CD4-positive, alpha-beta memory T cell (primary cell): ENCODE measurements around the gene ASMTL. TPM values are rescaled to one million over a fixed set of nuclear protein-coding genes. Genes with fewer than 3 reads are reported as not detected.

Source experiments
- CTCF ChIA-PET: fragments of 350-600 bp; sonication (Branson Sonifier 250); formaldehyde crosslinking; loops from one replicate; lab custom pipeline; 2021; ENCODE audit warnings: inconsistent platforms; ENCODE audit not compliant: partially characterized antibody; lab: Charles Lee
- POLR2A ChIA-PET: fragments of 350-600 bp; sonication (Branson Sonifier 250); formaldehyde crosslinking; loops from one replicate; lab custom pipeline; 2021; ENCODE audit not compliant: partially characterized antibody; lab: Charles Lee
- DNase-seq, 5 donors: peaks; one replicate each; pipeline versions ENCODE4 v3.0.0 to v3.0.0-alpha.2; 2020 to 2022; ENCODE audit warnings: mixed read lengths in 1 of 5
- H3K27ac ChIP-seq: one replicate; pipeline ENCODE4 v1.7.0; 2013; ENCODE audit warnings: low read depth, low read length
- H3K27me3 ChIP-seq: 2 replicates; pipeline ENCODE4 v1.7.0; 2013; ENCODE audit warnings: mild to moderate bottlenecking, low read length, moderate library complexity; ENCODE audit not compliant: insufficient read depth
- H3K36me3 ChIP-seq: 2 replicates; pipeline ENCODE4 v1.7.0; 2013; ENCODE audit warnings: mild to moderate bottlenecking, low read length, moderate library complexity; ENCODE audit not compliant: insufficient read depth
- H3K4me1 ChIP-seq: 2 replicates; pipeline ENCODE4 v1.7.0; 2013; ENCODE audit warnings: mild to moderate bottlenecking, low read length, moderate library complexity; ENCODE audit not compliant: insufficient read depth
- H3K4me3 ChIP-seq, 2 donors: one replicate each; pipeline ENCODE4 v1.7.0; 2013; ENCODE audit warnings: low read length in 2 of 2, mild to moderate bottlenecking in 1 of 2
- H3K9me3 ChIP-seq, 2 donors: one replicate each; pipeline ENCODE4 v1.7.0; 2013; ENCODE audit warnings: low read length in 2 of 2, control low read depth in 1 of 2; ENCODE audit not compliant: control insufficient read depth in 1 of 2
- H3K27ac Mint-ChIP-seq, 7 donors: one replicate each; pipeline ENCODE4 v1.8.0; 2020 to 2021; ENCODE audit warnings: mixed read lengths in 7 of 7, mild to moderate bottlenecking in 6 of 7, inconsistent platforms in 3 of 7, moderate library complexity in 3 of 7
- H3K27me3 Mint-ChIP-seq, 2 donors: one replicate each; pipeline ENCODE4 v1.8.0; 2020 to 2021; ENCODE audit warnings: mixed read lengths in 2 of 2
- H3K36me3 Mint-ChIP-seq, 2 donors: one replicate each; pipeline ENCODE4 v1.8.0; 2020 to 2021; ENCODE audit warnings: mixed read lengths in 2 of 2, inconsistent platforms in 1 of 2, mild to moderate bottlenecking in 1 of 2
- H3K4me1 Mint-ChIP-seq, 4 donors: one replicate each; pipeline ENCODE4 v1.8.0; 2020 to 2021; ENCODE audit warnings: mixed read lengths in 4 of 4, mild to moderate bottlenecking in 1 of 4
- H3K4me3 Mint-ChIP-seq, 8 donors: one replicate each; pipeline ENCODE4 v1.8.0; 2020 to 2021; ENCODE audit warnings: mixed read lengths in 8 of 8, mild to moderate bottlenecking in 7 of 8, moderate library complexity in 6 of 8, inconsistent platforms in 3 of 8
- H3K9me3 Mint-ChIP-seq, 8 donors: one replicate each; pipeline ENCODE4 v1.8.0; 2020 to 2021; ENCODE audit warnings: mixed read lengths in 8 of 8, mild to moderate bottlenecking in 5 of 8, inconsistent platforms in 3 of 8, moderate library complexity in 1 of 8
- intact Hi-C: fragments of 100-400 bp; cut with micrococcal nuclease; formaldehyde crosslinking; loops from one replicate; pipeline ENCODE4 v1.15.1; 2023
- polyA plus RNA-seq, 2 donors: library from polyadenylated mRNA; unstranded; fragments of 300-500 nt; fragmentation: Illumina TruSeq; gene quantifications; one replicate each; pipeline ENCODE4 v1.2.3, GENCODE V29; 2021
- total RNA-seq, 2 experiments: library from RNA; stranded (reverse); gene quantifications; one replicate each; pipeline ENCODE4 v1.2.3, GENCODE V29; 2021

The ASMTL gene
- total and polyA plus RNA-seq, 4 experiments from 2014 or later = 35.0 to 50.4 (median 36.9) TPM

DNA sequence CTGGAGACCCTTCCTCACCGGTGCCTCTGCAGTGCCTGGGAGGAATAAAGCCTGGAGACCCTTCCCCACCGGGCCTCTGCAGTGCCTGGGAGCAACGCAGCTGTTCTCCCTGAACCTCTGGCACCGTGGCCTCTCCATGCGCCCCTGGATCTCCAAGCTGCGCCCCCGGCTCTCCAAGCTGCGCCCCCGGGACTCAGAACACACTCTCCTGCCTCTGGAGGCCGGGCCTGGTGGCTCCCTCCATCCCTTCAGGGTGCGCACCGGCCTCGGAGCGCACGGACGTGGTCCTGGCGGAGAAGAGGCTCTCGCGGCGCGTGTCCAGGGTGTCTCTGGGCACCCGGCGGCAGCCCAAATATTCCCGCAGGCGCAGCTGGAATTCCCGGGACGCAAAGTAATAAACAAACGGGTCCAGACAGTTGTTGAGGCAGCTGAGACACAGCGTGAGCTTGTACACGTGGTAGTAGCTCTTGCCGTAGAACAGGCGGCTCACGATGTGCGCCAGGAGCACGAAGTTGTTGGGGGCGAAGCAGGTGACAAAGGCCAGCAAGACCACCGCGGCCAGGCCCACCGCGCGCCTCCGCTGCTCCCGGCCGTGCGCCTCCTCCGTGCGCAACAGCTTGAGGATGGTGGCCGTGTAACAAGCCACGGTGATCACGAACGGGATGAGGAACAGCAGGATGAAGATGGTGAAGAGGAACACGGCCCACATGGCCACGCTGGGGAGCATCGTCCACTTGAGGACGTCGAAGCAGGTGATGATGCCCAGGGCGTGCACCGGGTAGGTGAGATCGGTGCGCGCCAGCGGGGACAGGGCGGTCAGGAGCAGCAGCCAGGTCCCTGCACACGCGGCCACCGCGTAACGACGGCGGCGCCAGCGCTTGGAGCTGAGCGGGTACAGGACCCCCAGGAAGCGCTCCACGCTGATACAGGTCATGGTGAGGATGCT, 12.8 kb upstream of the ASMTL start:
- no peaks in the 10 kb centered on the region for H3K27me3 Mint-ChIP-seq
- ChIA-PET CTCF (no interaction called here), POLR2A (no interaction called here)
- H3K4me3 ChIP-seq = no peak overlapping the region
- H3K27me3 ChIP-seq = no peaks in the 10 kb centered on the region
- H3K9me3 ChIP-seq = no peaks in the 10 kb centered on the region
- H3K36me3 Mint-ChIP-seq = peaks cover 27 to 46% of the 10 kb centered on the region in 2 donors
- intact Hi-C loops = no loop called here
- peaks cover 87% of the 10 kb centered on the region for H3K4me1 ChIP-seq
- peaks cover 51 to 86% (median 69%) of the 10 kb centered on the region in 4 donors for H3K4me1 Mint-ChIP-seq
- peak in 1 of 5 donors; percentile 16 for DNase-seq
- peaks cover 26% of the 10 kb centered on the region for H3K36me3 ChIP-seq
- H3K27ac ChIP-seq = peak overlapping the region; percentile 76
- H3K9me3 Mint-ChIP-seq = peaks cover 0 to 8% (median 0%) of the 10 kb centered on the region in 8 donors
- peak overlapping the region; percentile 95 to 99 (median 98) for H3K27ac Mint-ChIP-seq
- H3K4me3 Mint-ChIP-seq = peak overlapping the region in 7 of 8 donors; percentile 17 to 88 (median 80)

DNA sequence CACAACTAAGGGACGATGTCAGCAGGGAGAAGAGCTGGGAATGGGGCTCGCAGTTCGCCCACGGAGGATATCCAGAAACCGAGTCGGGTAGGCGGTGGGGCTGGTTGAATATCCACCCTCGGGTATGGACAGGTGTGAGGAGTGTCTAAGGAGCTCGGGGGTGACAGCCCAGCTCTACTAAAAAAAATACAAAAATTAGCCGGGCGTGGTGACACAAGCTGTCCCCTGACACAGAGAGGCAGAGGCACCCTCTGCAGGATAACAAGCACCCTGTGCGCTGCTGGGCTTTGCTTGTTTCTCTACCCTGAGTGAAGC, 12.2 kb upstream of the ASMTL start:
- peak in 1 of 5 donors; percentile 47 for DNase-seq
- Mint-ChIP-seq H3K4me1 (peaks cover 48 to 80% (median 64%) of the 10 kb centered on the region in 4 donors), H3K27ac (peak overlapping the region; percentile 95 to 99 (median 98)), H3K4me3 (peak overlapping the region; percentile 50 to 88 (median 80)), H3K9me3 (peaks cover 0 to 8% (median 0%) of the 10 kb centered on the region in 8 donors), H3K36me3 (peaks cover 23 to 43% of the 10 kb centered on the region in 2 donors), H3K27me3 (no peaks in the 10 kb centered on the region)
- Histone ChIP-seq H3K9me3 (no peaks in the 10 kb centered on the region), H3K27ac (peak overlapping the region; percentile 76), H3K27me3 (no peaks in the 10 kb centered on the region), H3K4me1 (peaks cover 81% of the 10 kb centered on the region), H3K36me3 (peaks cover 26% of the 10 kb centered on the region), H3K4me3 (peak overlapping the region in 1 of 2 donors; percentile 12)
- ChIA-PET CTCF (no interaction called here), POLR2A (no interaction called here)
- intact Hi-C loops = no loop called here

DNA sequence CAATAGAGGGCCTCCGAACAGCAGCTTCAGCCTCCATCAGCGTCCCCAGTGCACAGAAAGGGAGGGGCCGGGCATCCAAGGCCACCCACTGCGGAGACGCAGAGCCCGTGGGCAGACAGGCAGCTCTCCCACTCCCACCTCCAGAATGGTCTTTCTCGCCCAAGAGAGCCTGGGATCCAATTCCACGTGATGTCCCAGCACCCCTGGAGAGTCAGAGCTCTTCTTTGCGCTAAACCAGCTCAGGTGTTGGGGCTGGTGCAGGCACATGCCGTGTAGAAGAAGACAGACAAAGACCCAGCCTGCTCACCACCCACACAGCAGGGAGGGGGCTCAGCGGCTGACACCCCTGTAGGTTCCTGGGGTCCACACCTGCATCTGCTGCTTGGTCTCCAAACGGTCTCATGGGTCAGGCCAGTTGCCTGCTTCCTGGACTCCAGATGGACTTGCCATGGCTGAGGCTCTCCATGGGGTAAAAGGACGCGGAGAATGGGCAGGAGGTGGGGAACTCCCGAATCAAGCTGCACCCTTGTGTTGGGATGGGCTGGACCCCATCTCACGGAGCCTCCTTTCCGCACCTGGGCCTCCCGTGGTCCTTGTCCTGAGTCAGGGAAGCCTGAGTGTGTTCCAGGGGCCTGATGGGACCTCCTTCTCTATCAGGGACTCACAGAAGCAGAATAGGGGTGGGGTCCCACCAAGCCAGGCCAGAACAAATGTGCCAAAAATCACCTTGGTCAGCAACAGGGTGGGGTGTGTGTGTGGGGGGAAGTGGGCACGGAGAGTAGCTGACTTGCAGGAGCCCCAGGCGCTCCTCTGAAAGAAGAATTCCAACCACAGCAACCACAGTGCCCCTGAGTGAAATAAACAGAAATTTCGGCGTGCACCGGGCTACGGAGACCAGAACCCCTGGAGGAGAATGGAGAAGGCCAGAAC, 11.6 kb upstream of the ASMTL start:
- Histone ChIP-seq H3K36me3 (peaks cover 26% of the 10 kb centered on the region), H3K9me3 (no peaks in the 10 kb centered on the region), H3K4me3 (peak overlapping the region in 1 of 2 donors; percentile 12), H3K27me3 (no peaks in the 10 kb centered on the region), H3K27ac (peak overlapping the region; percentile 76), H3K4me1 (peaks cover 75% of the 10 kb centered on the region)
- Mint-ChIP-seq H3K4me3 (peak overlapping the region; percentile 50 to 88 (median 80)), H3K9me3 (peaks cover 0 to 6% (median 0%) of the 10 kb centered on the region in 8 donors), H3K36me3 (peaks cover 23 to 41% of the 10 kb centered on the region in 2 donors), H3K27me3 (no peaks in the 10 kb centered on the region), H3K4me1 (peaks cover 44 to 73% (median 59%) of the 10 kb centered on the region in 4 donors), H3K27ac (peak overlapping the region; percentile 95 to 99 (median 98))
- ChIA-PET CTCF (no interaction called here), POLR2A (no interaction called here)
- peak in 3 of 5 donors; percentile 43 to 64 (median 52) for DNase-seq
- intact Hi-C loops = no loop called here

DNA sequence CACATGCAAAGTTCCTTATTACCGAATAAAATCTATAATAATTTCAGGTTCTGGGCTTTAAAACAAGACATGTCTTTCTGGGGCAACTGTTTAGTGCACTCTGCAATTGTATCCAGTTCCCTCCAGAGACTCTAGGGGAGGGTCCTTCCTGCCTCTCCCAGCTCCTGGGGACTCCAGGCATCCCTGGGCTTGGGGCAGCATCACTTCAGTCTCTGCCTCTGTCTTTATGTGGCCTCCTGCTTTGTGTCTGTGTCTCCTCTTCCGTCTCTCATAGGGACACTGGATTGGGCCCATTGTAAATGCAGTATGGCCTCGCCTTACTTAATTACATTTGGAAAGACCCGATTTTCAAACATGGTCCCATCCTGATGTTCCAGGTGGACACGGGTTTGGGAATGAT, 10.9 kb upstream of the ASMTL start:
- Mint-ChIP-seq H3K4me1 (peaks cover 41 to 69% (median 57%) of the 10 kb centered on the region in 4 donors), H3K27me3 (no peaks in the 10 kb centered on the region), H3K9me3 (peaks cover 0 to 6% (median 0%) of the 10 kb centered on the region in 8 donors), H3K36me3 (peaks cover 23 to 41% of the 10 kb centered on the region in 2 donors), H3K27ac (peak overlapping the region; percentile 95 to 99 (median 98)), H3K4me3 (peak overlapping the region in 6 of 8 donors; percentile 37 to 82 (median 60))
- ChIA-PET POLR2A (no interaction called here), CTCF (no interaction called here)
- Histone ChIP-seq H3K27ac (peak overlapping the region; percentile 76), H3K4me3 (peak overlapping the region in 1 of 2 donors; percentile 3), H3K36me3 (peaks cover 26% of the 10 kb centered on the region), H3K27me3 (no peaks in the 10 kb centered on the region), H3K4me1 (peaks cover 70% of the 10 kb centered on the region), H3K9me3 (no peaks in the 10 kb centered on the region)
- peak in 1 of 5 donors; percentile 16 for DNase-seq
- intact Hi-C loops = loop anchor here (1.0 to 2.0 kb wide), 3 partner anchors 17 to 74 kb away; partner anchors contain the start of gene P2RY8

DNA sequence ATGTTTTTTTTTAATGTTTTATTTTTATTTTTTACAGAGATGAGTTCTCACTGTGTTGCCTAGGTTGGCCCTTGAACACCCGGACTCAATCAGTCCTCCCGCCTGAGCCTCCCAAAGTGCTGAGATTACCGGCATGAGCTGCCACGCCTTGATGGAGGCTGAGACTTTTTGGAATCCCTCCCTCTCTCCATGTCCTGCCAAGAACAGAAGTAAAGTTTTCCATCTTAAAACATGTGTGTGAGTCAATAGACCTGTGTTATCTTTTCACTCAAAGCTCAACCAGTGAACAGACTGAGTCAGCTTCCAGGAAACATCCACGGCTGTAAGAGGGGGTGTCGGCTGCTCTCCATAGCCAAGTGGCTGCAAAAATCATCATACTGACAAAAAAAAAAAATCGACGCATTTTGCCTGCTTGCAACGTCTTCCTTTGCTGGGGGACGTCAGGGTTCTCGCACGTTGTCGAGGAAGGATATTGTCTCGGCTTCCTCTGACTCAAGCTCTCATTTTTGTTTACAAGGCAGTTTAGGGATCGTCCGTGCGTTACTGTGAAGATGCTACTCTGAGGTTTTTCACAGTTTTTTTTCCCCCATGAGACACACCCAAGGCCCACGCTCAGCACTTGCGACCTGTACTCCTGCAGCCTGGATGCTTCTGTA, 10.0 kb upstream of the ASMTL start:
- Histone ChIP-seq H3K27me3 (no peaks in the 10 kb centered on the region), H3K9me3 (no peaks in the 10 kb centered on the region), H3K4me3 (no peak overlapping the region), H3K36me3 (peaks cover 26% of the 10 kb centered on the region), H3K27ac (peak overlapping the region; percentile 76), H3K4me1 (peaks cover 62% of the 10 kb centered on the region)
- Mint-ChIP-seq H3K27ac (peak overlapping the region; percentile 95 to 99 (median 98)), H3K36me3 (peaks cover 23 to 34% of the 10 kb centered on the region in 2 donors), H3K4me3 (peak overlapping the region; percentile 30 to 82 (median 60)), H3K4me1 (peaks cover 37 to 61% (median 51%) of the 10 kb centered on the region in 4 donors), H3K27me3 (no peaks in the 10 kb centered on the region), H3K9me3 (peaks cover 0 to 6% (median 0%) of the 10 kb centered on the region in 8 donors)
- peak; percentile 87 to 95 (median 93) for DNase-seq
- ChIA-PET POLR2A (no interaction called here), CTCF (no interaction called here)
- intact Hi-C loops = loop anchor here (1.0 to 2.0 kb wide), 4 partner anchors 8 to 75 kb away; partner anchors contain the start of gene P2RY8

DNA sequence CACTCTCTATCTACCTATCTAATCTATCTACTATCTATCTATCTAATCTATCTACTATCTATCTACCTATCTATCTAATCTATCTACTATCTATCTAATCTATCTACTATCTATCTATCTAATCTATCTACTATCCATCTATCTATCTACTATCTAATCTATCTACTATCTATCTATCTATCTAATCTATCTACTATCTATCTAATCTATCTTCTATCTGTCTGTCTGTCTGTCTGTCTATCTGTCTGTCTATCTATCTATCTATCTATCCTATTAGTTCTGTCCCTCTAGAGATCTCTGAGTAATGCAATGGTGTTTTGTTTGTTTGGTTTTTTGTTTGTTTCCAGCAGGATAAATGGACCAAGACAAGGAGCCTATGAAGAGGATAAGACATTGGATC, 9.4 kb upstream of the ASMTL start:
- H3K4me3 ChIP-seq = no peak overlapping the region
- H3K4me1 ChIP-seq = peaks cover 60% of the 10 kb centered on the region
- Mint-ChIP-seq H3K27ac (peak overlapping the region; percentile 95 to 99 (median 98)), H3K9me3 (peaks cover 0 to 6% (median 0%) of the 10 kb centered on the region in 8 donors), H3K4me3 (peak overlapping the region in 5 of 8 donors; percentile 17 to 82 (median 57)), H3K27me3 (no peaks in the 10 kb centered on the region), H3K4me1 (peaks cover 33 to 54% (median 45%) of the 10 kb centered on the region in 4 donors), H3K36me3 (peaks cover 20 to 29% of the 10 kb centered on the region in 2 donors)
- no peaks in the 10 kb centered on the region for H3K27me3 ChIP-seq
- H3K27ac ChIP-seq = peak overlapping the region; percentile 76
- intact Hi-C loops = loop anchor here (1.0 to 2.0 kb wide), 2 partner anchors 8 to 19 kb away; no protein-coding TSS in a partner anchor
- no peaks in the 10 kb centered on the region for H3K9me3 ChIP-seq
- no peak for DNase-seq
- ChIA-PET POLR2A (no interaction called here), CTCF (no interaction called here)
- H3K36me3 ChIP-seq = peaks cover 26% of the 10 kb centered on the region
